K562 (cell line): ENCODE results near the gene UCK1. TPM values are rescaled to one million over a fixed set of nuclear protein-coding genes. Genes with fewer than 3 reads are reported as not detected.

Experiments
- ATAC-seq: fragments of 200-7000 bp; cut with Tn5 transposase; 3 replicates; pipeline ENCODE4 v1.9.1; 2020; ENCODE audit warnings: moderate library complexity
- BruUV-seq: library from RNA; stranded (reverse); fragments of 400-500 nt; replicated peaks from 2 replicates; lab custom pipeline; 2021; lab: Mats Ljungman, UMichigan
- CTCF ChIA-PET: fragments of 300-600 bp; formaldehyde crosslinking; extraction: SDS; loops from one replicate; lab custom pipeline; 2021; ENCODE audit warnings: low intra/inter-chr PET ratio; lab: Yijun Ruan, JAX
- POLR2A ChIA-PET: fragments of 300-600, 350-650 bp; sonication (Branson Sonifier 250); formaldehyde crosslinking; extraction: SDS; loops from one replicate; lab custom pipeline; 2021; ENCODE audit warnings: antibody characterized with exemption, inconsistent platforms; lab: Yijun Ruan, JAX
- DNase-seq, 4 experiments: peaks; one replicate each; pipeline versions ENCODE4 v3.0.0 to v3.0.0-alpha.2; 2011 to 2018; ENCODE audit warnings: low spot score in 3 of 4, mixed read lengths in 3 of 4; ENCODE audit errors: extremely low read depth in 1 of 4
- FAIRE-seq: peaks from 2 replicates; lab custom pipeline; 2011; peaks lifted over from hg19 to GRCh38; lab: Jason Lieb, UNC
- H2AFZ ChIP-seq: 2 replicates; pipeline ENCODE4 v1.6.0; 2011; ENCODE audit warnings: low read depth, low read length, control low read depth, inconsistent platforms
- H3K27ac ChIP-seq: fragments of 200-600 bp; 3 replicates; pipeline ENCODE4 v1.8.0; 2011; ENCODE audit warnings: low read depth, mild to moderate bottlenecking, control low read depth, inconsistent platforms, low read length, moderate library complexity, mixed read lengths; ENCODE audit errors: extremely low read depth
- H3K27me3 ChIP-seq, 2 experiments: fragments of 300-600 bp in 1 of 2; 2 replicates in 1 of 2; 3 replicates in 1 of 2; pipeline versions ENCODE4 v1.6.0 to v1.8.0; 2011; ENCODE audit warnings: inconsistent platforms in 2 of 2, low read length in 2 of 2, mild to moderate bottlenecking in 1 of 2, mixed read lengths in 1 of 2, moderate library complexity in 1 of 2; ENCODE audit not compliant: control insufficient read depth in 2 of 2, insufficient read depth in 2 of 2
- H3K36me3 ChIP-seq: fragments of 300-600 bp; 3 replicates; pipeline ENCODE4 v1.8.0; 2011; ENCODE audit warnings: mild to moderate bottlenecking, low read length, inconsistent platforms; ENCODE audit not compliant: control insufficient read depth, insufficient read depth
- H3K4me1 ChIP-seq, 2 experiments: fragments of 200-600 bp in 1 of 2; replicated peaks in 1 of 2; 2 replicates in 1 of 2; 3 replicates in 1 of 2; pipeline versions ENCODE4 v1.5.1 to v1.8.0; 2011; ENCODE audit warnings: inconsistent platforms in 2 of 2, low read length in 2 of 2, mild to moderate bottlenecking in 1 of 2, mixed read lengths in 1 of 2, moderate library complexity in 1 of 2; ENCODE audit not compliant: control insufficient read depth in 2 of 2, insufficient read depth in 2 of 2
- H3K4me2 ChIP-seq: 2 replicates; pipeline ENCODE4 v1.6.1; 2011; ENCODE audit warnings: low read length, control low read depth, inconsistent platforms, mixed read lengths; ENCODE audit not compliant: insufficient read depth
- H3K4me3 ChIP-seq: fragments of 200-600 bp; sonication (generic), shearing (Covaris generic); 2 replicates; pipeline ENCODE4 v1.5.1; 2016; ENCODE audit warnings: control low read depth, inconsistent platforms
- H3K79me2 ChIP-seq: fragments of 200-600 bp; 3 replicates; pipeline ENCODE4 v1.8.0; 2011; ENCODE audit warnings: low read length, inconsistent platforms; ENCODE audit not compliant: control insufficient read depth, insufficient read depth
- H3K9ac ChIP-seq, 2 experiments: 2 replicates each; pipeline versions ENCODE4 v1.6.0 to v1.6.1; 2011; ENCODE audit warnings: low read depth in 2 of 2, low read length in 2 of 2, control low read depth in 1 of 2, inconsistent platforms in 1 of 2, mild to moderate bottlenecking in 1 of 2, mixed read lengths in 1 of 2; ENCODE audit not compliant: insufficient read depth in 1 of 2
- H3K9me1 ChIP-seq: one replicate; pipeline ENCODE4 v1.6.0; 2011; ENCODE audit warnings: inconsistent platforms, mild to moderate bottlenecking, low read length, moderate library complexity; ENCODE audit not compliant: control insufficient read depth, insufficient read depth
- H3K9me3 ChIP-seq: replicated peaks from 2 replicates; pipeline ENCODE4 v1.5.1; 2011; ENCODE audit warnings: low read depth, low read length, inconsistent platforms; ENCODE audit not compliant: control insufficient read depth, insufficient read depth
- H4K20me1 ChIP-seq: replicated peaks from 2 replicates; pipeline ENCODE4 v1.6.1; 2011; ENCODE audit warnings: low read length, inconsistent platforms, mixed read lengths; ENCODE audit not compliant: control insufficient read depth, insufficient read depth
- CBX1 ChIP-seq: sonication (generic); IDR thresholded peaks from 2 replicates; pipeline ENCODE4 v1.6.1; 2016; ENCODE audit warnings: antibody characterized with exemption, low read depth, mild to moderate bottlenecking
- CHD1 ChIP-seq: fragments of 200-600 bp; sonication (generic); IDR thresholded peaks from one replicate; pipeline ENCODE4 v1.6.1; 2012; ENCODE audit warnings: mild to moderate bottlenecking, moderate library complexity, low read length, inconsistent platforms
- NR1H2 ChIP-seq: sonication (generic); formaldehyde crosslinking; IDR thresholded peaks from 2 replicates; pipeline ENCODE4 v1.4.0; 2020; ENCODE audit warnings: mild to moderate bottlenecking, missing genetic modification reagents
- POLR3A ChIP-seq: IDR thresholded peaks from 2 replicates; pipeline ENCODE4 v1.6.1; 2011; ENCODE audit warnings: borderline replicate concordance, mild to moderate bottlenecking, moderate library complexity; ENCODE audit not compliant: insufficient read length, insufficient read depth; ENCODE audit errors: extremely low read depth
- PRMT5 ChIP-seq: sonication (generic); formaldehyde crosslinking; IDR thresholded peaks from 2 replicates; pipeline ENCODE4 v1.5.0; 2020; ENCODE audit warnings: missing genetic modification reagents
- SRSF3 ChIP-seq: fragments of 200-400 bp; formaldehyde crosslinking; IDR thresholded peaks from 2 replicates; pipeline ENCODE4 v1.6.1; 2016; ENCODE audit warnings: mild to moderate bottlenecking, low read length, moderate library complexity; ENCODE audit not compliant: insufficient read depth
- STAT6 ChIP-seq: sonication (generic); formaldehyde crosslinking; IDR thresholded peaks from 2 replicates; pipeline ENCODE4 v1.8.1; 2023; ENCODE audit warnings: mild to moderate bottlenecking, missing genetic modification reagents
- U2AF1 ChIP-seq: fragments of 200-400 bp; formaldehyde crosslinking; optimal IDR thresholded peaks from 2 replicates; pipeline ENCODE3; 2017; ENCODE audit warnings: mild to moderate bottlenecking, low read depth, low read length, moderate library complexity
- ZBTB17 ChIP-seq: fragments of 450-650 bp; formaldehyde crosslinking; IDR thresholded peaks from 2 replicates; pipeline ENCODE4 v1.4.0; 2020; ENCODE audit warnings: mild to moderate bottlenecking
- ZNF280A ChIP-seq: fragments of 450-650 bp; IDR thresholded peaks from 2 replicates; pipeline ENCODE4 v1.6.1; 2018; ENCODE audit warnings: mild to moderate bottlenecking, low read depth; ENCODE audit not compliant: partially characterized antibody
- ZNF655 ChIP-seq: fragments of 250-450 bp; sonication (Bioruptor Pico); IDR thresholded peaks from 2 replicates; pipeline ENCODE4 v1.5.0; 2021
- ZNF699 ChIP-seq: fragments of 250-450 bp; sonication (Bioruptor Pico); IDR thresholded peaks from 2 replicates; pipeline ENCODE4 v1.8.0; 2021; ENCODE audit warnings: mild to moderate bottlenecking, moderate library complexity; ENCODE audit not compliant: insufficient replicate concordance
- WGBS: fragments of 100-300 bp; shearing (Covaris generic); methylation state at CpG from one replicate; pipeline ENCODE4 v1.1.6; 2016; ENCODE audit warnings: low coverage, mixed read lengths; ENCODE audit not compliant: insufficient coverage; ENCODE audit errors: missing lambda C conversion rate; 5-methylcytosine and 5-hydroxymethylcytosine counted together
- in situ Hi-C: fragments of 300-500 bp; cut with MboI; formaldehyde crosslinking; loops from 4 replicates; pipeline ENCODE4 v1.15.0; 2018; ENCODE audit warnings: inconsistent platforms, mixed read lengths
- intact Hi-C: fragments of 100-400 bp; cut with micrococcal nuclease; formaldehyde crosslinking; loops from 2 replicates; pipeline ENCODE4 v1.14.2; 2022
- polyA plus RNA-seq, 8 experiments: library from polyadenylated mRNA; depleted of rRNA in 4 of 8; stranded (reverse) in 5 of 8; unstranded in 3 of 8; fragments of >200 nt; fragmentation: Nextera tagmentation in 2 of 8; fragmentation: Illumina TruSeq in 1 of 8; extraction: Ambion mirVana in 2 of 8; extraction: Trizol in 1 of 8; gene quantifications; 2 replicates each; pipeline versions ENCODE4 v1.2.1 to v1.2.3, GENCODE V29; 2011 to 2014; ENCODE audit warnings: inconsistent platforms in 1 of 8, missing spikeins in 1 of 8
- total RNA-seq, 7 experiments: library from RNA; depleted of rRNA in 6 of 7; stranded (reverse); fragments of >200 nt in 6 of 7; fragmentation: Illumina TruSeq in 2 of 7; extraction: Trizol in 2 of 7; gene quantifications; 2 replicates each; pipeline versions ENCODE4 v1.2.1 to v1.2.3, GENCODE V29; 2011 to 2021; ENCODE audit warnings: low replicate concordance in 1 of 7

UCK1 gene
- total and polyA plus RNA-seq, 9 of the 15 experiments (the other 6 are each of a cell fraction or from before 2014, with no cell fraction given) = 0.27 to 27.5 (median 16.1) TPM

GRCh38 chr9:131528186-131528585 is 2.9 kb downstream of the UCK1 start:
- no peak for FAIRE-seq
- POLR2A ChIA-PET = interaction anchor here (1.2 kb wide), 1 partner anchor 9 kb away, joined by 4 read pairs; no protein-coding TSS in a partner anchor

More at GRCh38 chr9:131528186-131528585, 2.9 kb downstream of the UCK1 start:
- Histone ChIP-seq H3K27ac (no peak overlapping the region), H3K36me3 (peaks cover 68% of the 10 kb centered on the region; the same call in 2 of the 3 replicates), H3K4me2 (no peak overlapping the region), H3K9me1 (no peaks in the 10 kb centered on the region), H3K9ac (peak overlapping the region in 1 of 2 experiments; percentile 52; a peak in 1 of 4 replicates), H3K4me3 (no peak overlapping the region), H2AFZ (no peak overlapping the region), H3K79me2 (peaks cover 14% of the 10 kb centered on the region), H3K27me3 (no peaks in the 10 kb centered on the region), H3K4me1 (peaks cover 6 to 45% of the 10 kb centered on the region in 2 experiments; a peak in 3 of 5 replicates), H4K20me1 (no peaks in the 10 kb centered on the region; the same call in 1 of the 2 replicates), H3K9me3 (no peaks in the 10 kb centered on the region)
- BruUV-seq = no TSS peak
- ATAC-seq (no peak), DNase-seq (no peak)
- CTCF ChIA-PET = no interaction called here
- in situ Hi-C loops (no loop called here), intact Hi-C loops (no loop called here)
- no peak for TF ChIP-seq CHD1
- TF ChIP-seq SRSF3 = no peak
- no peak for TF ChIP-seq NR1H2 (CRISPR knock-in tag)
- no peak for TF ChIP-seq U2AF1
- TF ChIP-seq ZNF280A = no peak
- no peak for TF ChIP-seq CBX1
- no peak for TF ChIP-seq ZBTB17 (CRISPR knock-in tag)
- TF ChIP-seq PRMT5 (CRISPR knock-in tag) = no peak
- TF ChIP-seq STAT6 = no peak
- no peak for TF ChIP-seq ZNF655
- TF ChIP-seq POLR3A = no peak
- TF ChIP-seq ZNF699 = no peak
- WGBS = 85% methylated on average over 7 of the region's 7 CpGs
